Gastrocnemius medialis (tissue), 4 donors: ENCODE measurements around the gene SMARCD3.

ENCODE experiments used
- CTCF ChIP-seq, 5 experiments: fragments of 450-650 bp in 3 of 5; fragments of 200-600 bp in 2 of 5; sonication (generic) in 2 of 5; IDR thresholded peaks in 4 of 5; conservative IDR thresholded peaks in 1 of 5; 1 replicate in 4 of 5; 2 replicates in 1 of 5; pipeline ENCODE4 v1.5.1; 2016 to 2019; ENCODE audit warnings: antibody characterized with exemption in 5 of 5, mild to moderate bottlenecking in 3 of 5, moderate library complexity in 3 of 5
- POLR2A ChIP-seq, 2 donors: fragments of 450-650 bp; IDR thresholded peaks; one replicate each; pipeline ENCODE4 v1.6.1; 2017; ENCODE audit warnings: antibody characterized with exemption in 2 of 2, mild to moderate bottlenecking in 2 of 2, moderate library complexity in 2 of 2

DNA sequence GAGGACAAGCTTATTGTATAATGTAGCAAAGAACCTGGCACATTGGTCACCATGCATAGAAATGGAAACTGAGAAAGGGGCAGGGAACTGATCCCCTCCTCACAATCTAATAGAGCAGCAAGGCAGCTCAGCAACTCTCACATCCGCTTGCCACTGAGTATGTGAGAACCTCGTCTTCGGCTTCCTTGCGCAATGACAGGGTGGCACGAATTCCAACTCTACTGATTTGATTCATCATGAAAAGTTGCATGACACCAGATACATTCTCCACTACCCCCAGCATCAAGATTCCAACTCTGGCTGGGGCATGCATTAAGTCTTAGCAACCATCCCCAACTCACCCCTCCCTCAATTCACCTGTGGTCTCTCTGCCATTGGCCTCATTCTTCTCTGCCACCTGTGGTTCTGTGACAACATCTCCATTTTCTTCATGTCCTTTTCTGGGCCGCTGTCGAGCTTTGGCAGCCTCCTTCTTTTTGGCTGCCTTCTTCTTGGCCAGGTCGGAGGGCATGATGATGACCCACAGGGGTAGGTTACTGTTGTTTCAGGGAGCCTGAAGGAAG, 22.5 kb downstream of the SMARCD3 start:
- TF ChIP-seq CTCF (IDR thresholded peaks at IDR 0.05 in 4 of 5, conservative IDR thresholded peaks at IDR 0.05 in 1 of 5) (no peak), POLR2A (IDR thresholded peaks at IDR 0.05) (no peak)
